ENCODE results near the gene CNTNAP2.

DNA sequence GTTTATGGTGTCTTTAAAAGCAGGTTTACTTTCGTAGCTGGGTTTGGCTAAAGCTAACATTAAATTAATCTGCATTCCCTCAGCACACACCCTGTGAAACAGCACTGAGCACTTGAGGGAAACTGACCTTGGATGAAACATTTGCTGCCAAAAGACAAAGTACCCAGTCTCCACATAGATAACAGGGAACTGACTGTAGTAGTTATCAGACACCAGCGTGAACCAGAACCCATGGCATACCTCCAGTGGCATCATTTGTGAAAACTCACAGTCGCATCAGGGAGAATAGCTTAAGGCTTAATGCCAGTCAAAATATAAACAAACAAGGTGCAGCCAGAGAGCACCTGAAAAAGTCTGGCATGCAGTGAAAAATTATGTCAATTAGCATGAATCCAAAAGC is 2116.2 kb downstream of the CNTNAP2 start:
- TF ChIP-seq GATA3 (IDR thresholded peaks at IDR 0.05; ENCODE audit: low read depth, low read length) (no peak), GATA2 (IDR thresholded peaks at IDR 0.05; ENCODE audit: low read depth, low read length) (no peak)
